ENCODE measurements around the gene ATG13. TPM values are rescaled to one million over a fixed set of nuclear protein-coding genes. Genes with fewer than 3 reads are reported as not detected.

Gene ATG13
- total and polyA plus RNA-seq, 2 of the 4 experiments (the other 2 are of a cell fraction): 43.0 to 49.7 TPM

- no peak overlapping the region for H2AK9ac ChIP-seq (replicated peaks; ENCODE audit: low read depth, low read length, poor library complexity)
- intact Hi-C loops (cut with micrococcal nuclease): loop anchor here (10.0 kb wide), 1 partner anchor 298 kb away; the partner anchor contains the start of gene MDK
- ATAC-seq (ENCODE audit: low read depth): no peak
- H3K56ac ChIP-seq (ENCODE audit: extremely low read depth, insufficient read depth, low read length): no peak overlapping the region
- no peak overlapping the region; the same call in 1 of the 2 replicates for H2AK5ac ChIP-seq (ENCODE audit: low read depth, low read length)
- peaks cover 12 to 33% of the 10 kb centered on the region in 2 experiments; a peak in 3 of 4 replicates for H3K79me1 ChIP-seq (ENCODE audit: low read depth in 1 of 2, low read length in 2 of 2)
- no peaks in the 10 kb centered on the region for H3K9me3 ChIP-seq (ENCODE audit: control insufficient read depth, insufficient read depth, low read length)
- no peak overlapping the region for H3K9ac ChIP-seq (ENCODE audit: low read depth, low read length)
- H3K4me1 ChIP-seq (ENCODE audit: control insufficient read depth, insufficient read depth, low read length): peaks cover 16% of the 10 kb centered on the region
- no peak overlapping the region for H2BK20ac ChIP-seq (ENCODE audit: low read depth, low read length)
- H4K8ac ChIP-seq (ENCODE audit: low read depth in 2 of 2, low read length in 2 of 2): no peak overlapping the region
- POLR2A ChIA-PET (ENCODE audit: unreplicated experiment): no interaction called here
- H2AFZ ChIP-seq (replicated peaks; ENCODE audit: low read length, poor library complexity): no peak overlapping the region
- H3K36me3 ChIP-seq (ENCODE audit: control insufficient read depth, insufficient read depth, low read length): peaks cover 66% of the 10 kb centered on the region
- BruUV-seq (replicated peaks): no TSS peak
- H2BK120ac ChIP-seq (ENCODE audit: low read depth, low read length): no peak overlapping the region
- H3K27me3 ChIP-seq (ENCODE audit: control insufficient read depth, insufficient read depth, low read length): no peaks in the 10 kb centered on the region
- no peak overlapping the region for H3K14ac ChIP-seq (replicated peaks; ENCODE audit: low read depth, low read length)
- H4K20me1 ChIP-seq (ENCODE audit: insufficient read depth, low read length): peaks cover 6% of the 10 kb centered on the region; the same call in 1 of the 2 replicates
- 100% methylated on average over 2 of the region's 11 CpGs; no CpG with 5 or more reads in 1 of the 2 experiments for WGBS, 2 experiments (ENCODE audit: extremely low coverage in 2 of 2, insufficient read length in 1 of 2)
- TF ChIP-seq NFE2L2 (IDR thresholded peaks at IDR 0.05; ENCODE audit: low read depth, low read length): no peak
- TF ChIP-seq RCOR1 (IDR thresholded peaks at IDR 0.05; ENCODE audit: insufficient replicate concordance, low read length): no peak
- no peak for TF ChIP-seq SMC3 (IDR thresholded peaks at IDR 0.05; ENCODE audit: low read depth, low read length)
- TF ChIP-seq RFX5 (IDR thresholded peaks at IDR 0.05; ENCODE audit: low read depth, low read length): no peak
- TF ChIP-seq CEBPB (IDR thresholded peaks at IDR 0.05; ENCODE audit: low read depth, low read length): no peak
- TF ChIP-seq CHD1 (IDR thresholded peaks at IDR 0.05; ENCODE audit: low read depth, low read length): no peak
- TF ChIP-seq BHLHE40 (IDR thresholded peaks at IDR 0.05; ENCODE audit: low read depth, low read length): no peak
- TF ChIP-seq, protein P1, sequence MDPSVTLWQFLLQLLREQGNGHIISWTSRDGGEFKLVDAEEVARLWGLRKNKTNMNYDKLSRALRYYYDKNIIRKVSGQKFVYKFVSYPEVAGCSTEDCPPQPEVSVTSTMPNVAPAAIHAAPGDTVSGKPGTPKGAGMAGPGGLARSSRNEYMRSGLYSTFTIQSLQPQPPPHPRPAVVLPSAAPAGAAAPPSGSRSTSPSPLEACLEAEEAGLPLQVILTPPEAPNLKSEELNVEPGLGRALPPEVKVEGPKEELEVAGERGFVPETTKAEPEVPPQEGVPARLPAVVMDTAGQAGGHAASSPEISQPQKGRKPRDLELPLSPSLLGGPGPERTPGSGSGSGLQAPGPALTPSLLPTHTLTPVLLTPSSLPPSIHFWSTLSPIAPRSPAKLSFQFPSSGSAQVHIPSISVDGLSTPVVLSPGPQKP (IDR thresholded peaks at IDR 0.05; ENCODE audit: borderline replicate concordance, low read depth, low read length): no peak
- TF ChIP-seq, protein P2, sequence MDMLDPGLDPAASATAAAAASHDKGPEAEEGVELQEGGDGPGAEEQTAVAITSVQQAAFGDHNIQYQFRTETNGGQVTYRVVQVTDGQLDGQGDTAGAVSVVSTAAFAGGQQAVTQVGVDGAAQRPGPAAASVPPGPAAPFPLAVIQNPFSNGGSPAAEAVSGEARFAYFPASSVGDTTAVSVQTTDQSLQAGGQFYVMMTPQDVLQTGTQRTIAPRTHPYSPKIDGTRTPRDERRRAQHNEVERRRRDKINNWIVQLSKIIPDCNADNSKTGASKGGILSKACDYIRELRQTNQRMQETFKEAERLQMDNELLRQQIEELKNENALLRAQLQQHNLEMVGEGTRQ (IDR thresholded peaks at IDR 0.05; ENCODE audit: low read depth, low read length): no peak
- TF ChIP-seq MAFK (IDR thresholded peaks at IDR 0.05; ENCODE audit: low read depth, low read length): no peak
- TF ChIP-seq POLR2A (IDR thresholded peaks at IDR 0.05; ENCODE audit: low read depth, low read length): no peak
- no peak for TF ChIP-seq RAD21 (IDR thresholded peaks at IDR 0.05; ENCODE audit: low read length)
- no peak overlapping the region for H3K4ac ChIP-seq (ENCODE audit: low read depth, low read length)
- H3K18ac ChIP-seq (ENCODE audit: low read depth, low read length): no peak overlapping the region
- no peak overlapping the region for H3K23ac ChIP-seq (ENCODE audit: low read depth, low read length)
- no peak overlapping the region for H3K4me3 ChIP-seq (ENCODE audit: insufficient read depth, low read depth, low read length)
- CTCF ChIA-PET: no interaction called here
- no peak overlapping the region for H2BK15ac ChIP-seq (ENCODE audit: low read depth, low read length)
- no peak overlapping the region for H4K5ac ChIP-seq (ENCODE audit: low read depth, low read length)
- DNase-seq: no peak
- H4K91ac ChIP-seq (ENCODE audit: insufficient read depth, low read depth, low read length): no peak overlapping the region
- no peak overlapping the region for H3K4me2 ChIP-seq (ENCODE audit: low read depth, low read length)
- dilution Hi-C loops (cut with HindIII; ENCODE audit: low sequenced_read_pairs, unreplicated experiment): no loop called here
- H3K9me1 ChIP-seq (ENCODE audit: insufficient read depth, low read length): peaks cover 20% of the 10 kb centered on the region
- no peak overlapping the region for H3K27ac ChIP-seq (ENCODE audit: insufficient read depth, low read length)
- in situ Hi-C loops (cut with MboI; ENCODE audit: low sequenced_read_pairs): no loop called here
- H2BK5ac ChIP-seq (ENCODE audit: low read depth, low read length, poor library complexity, severe bottlenecking): no peak overlapping the region
Measured at GRCh38 chr11:46682773-46683752, 65.7 kb downstream of the ATG13 start.

All from IMR-90 (cell line).